GM06990 (cell line): Measurements from ENCODE around the gene TEX10.

ENCODE experiments used
- DNase-seq: peaks from one replicate; pipeline ENCODE4 v3.0.0-alpha.2; 2011; ENCODE audit not compliant: insufficient read length; ENCODE audit errors: extremely low read depth
- H3K27me3 ChIP-seq: replicated peaks from 2 replicates; pipeline ENCODE4 v1.6.0; 2011; ENCODE audit warnings: low read length; ENCODE audit not compliant: control insufficient read depth, insufficient read depth
- H3K36me3 ChIP-seq: 2 replicates; pipeline ENCODE4 v1.5.1; 2011; ENCODE audit warnings: low read length; ENCODE audit not compliant: control insufficient read depth, insufficient read depth
- H3K4me3 ChIP-seq: replicated peaks from 2 replicates; pipeline ENCODE4 v1.5.1; 2011; ENCODE audit warnings: low read depth, mild to moderate bottlenecking, control low read depth, low read length
- CTCF ChIP-seq: IDR thresholded peaks from 2 replicates; pipeline ENCODE4 v1.5.1; 2011; ENCODE audit warnings: low read length, control low read depth, mild to moderate bottlenecking, inconsistent platforms; ENCODE audit not compliant: insufficient read depth, poor library complexity, severe bottlenecking

TEX10 gene

GRCh38 chr9:100355561-100355960 lies 2.8 kb upstream of the TEX10 start:
- no peak overlapping the region for H3K4me3 ChIP-seq
- no peak for DNase-seq
- no peak for TF ChIP-seq CTCF
- H3K36me3 ChIP-seq: no peaks in the 10 kb centered on the region
- H3K27me3 ChIP-seq: no peaks in the 10 kb centered on the region

- no peaks in the 10 kb centered on the region for H3K36me3 ChIP-seq
- H3K27me3 ChIP-seq: no peaks in the 10 kb centered on the region
- TF ChIP-seq CTCF: no peak
- DNase-seq: no peak
- H3K4me3 ChIP-seq: no peak overlapping the region
These were observed 1.5 kb upstream of the TEX10 start for GRCh38 chr9:100354121-100354800.

GRCh38 chr9:100352201-100352726 lies 478 bp downstream of the TEX10 start:
- peak overlapping the region; percentile 94 for H3K4me3 ChIP-seq
- no peaks in the 10 kb centered on the region for H3K27me3 ChIP-seq
- no peaks in the 10 kb centered on the region for H3K36me3 ChIP-seq
- TF ChIP-seq CTCF: no peak
- DNase-seq: no peak

GRCh38 chr9:100351508-100351907 lies 1.2 kb downstream of the TEX10 start:
- no peaks in the 10 kb centered on the region for H3K27me3 ChIP-seq
- no peak for DNase-seq
- H3K36me3 ChIP-seq: no peaks in the 10 kb centered on the region
- H3K4me3 ChIP-seq: peak overlapping the region; percentile 94
- TF ChIP-seq CTCF: no peak

GRCh38 chr9:100350188-100350587 lies 2.6 kb downstream of the TEX10 start:
- DNase-seq: no peak
- no peaks in the 10 kb centered on the region; the same call in 1 of the 2 replicates for H3K36me3 ChIP-seq
- no peaks in the 10 kb centered on the region for H3K27me3 ChIP-seq
- no peak overlapping the region for H3K4me3 ChIP-seq
- no peak for TF ChIP-seq CTCF

- DNase-seq: no peak
- H3K27me3 ChIP-seq: no peaks in the 10 kb centered on the region
- no peaks in the 10 kb centered on the region; the same call in 1 of the 2 replicates for H3K36me3 ChIP-seq
- H3K4me3 ChIP-seq: no peak overlapping the region
- no peak for TF ChIP-seq CTCF
These were observed 5.9 kb downstream of the TEX10 start for GRCh38 chr9:100346836-100347235.
